ENCODE measurements around the gene ABHD18.
"Not testable (repeated sequence)": the region's sequence is repeated elsewhere in the genome, so short reads cannot be mapped to it uniquely, and the experiment has no call there.

The ABHD18 gene

DNA sequence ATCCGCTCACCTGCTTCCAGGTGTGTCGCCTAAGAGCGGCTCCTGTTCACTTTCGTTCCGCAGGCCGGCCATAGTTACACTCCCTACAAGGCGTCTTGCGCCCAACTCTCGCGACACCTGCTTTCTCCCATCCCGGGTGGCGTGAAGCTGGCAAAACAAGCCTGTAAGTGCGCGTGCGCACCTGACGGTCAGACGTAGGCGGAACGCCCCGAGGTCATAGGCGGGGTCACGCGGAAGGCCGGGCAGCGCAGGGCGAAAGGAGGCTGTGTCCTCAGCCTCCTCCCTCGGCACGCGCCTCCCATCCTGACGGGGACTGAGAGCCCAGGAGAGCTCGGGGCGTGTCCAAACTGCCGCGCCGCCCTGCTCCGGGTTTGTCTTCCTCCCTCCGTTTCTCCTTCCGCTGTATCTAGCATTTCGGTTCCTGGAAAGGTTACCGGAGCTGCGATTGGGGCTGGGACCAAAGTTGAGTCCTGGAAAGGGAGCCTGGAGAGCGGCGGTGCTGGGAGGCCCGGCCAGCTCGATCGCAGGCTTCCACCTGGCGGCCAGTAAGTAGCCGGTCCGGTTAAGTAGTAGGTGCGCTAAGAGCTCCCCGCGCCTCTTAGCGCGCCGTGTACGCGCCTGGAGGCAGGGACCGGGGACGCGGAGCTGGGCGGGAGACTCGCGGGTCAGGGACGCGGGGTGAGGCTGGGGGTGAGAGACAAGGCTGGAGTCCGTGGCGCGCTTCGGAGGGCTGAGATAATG lies at the start of gene ABHD18, which contains the start of gene MFSD8:
Gene ABHD18, plus strand, starts transcription at position 345 of the 741 bp plus-strand sequence. CDS start 17,550 bp downstream, outside the sequence.
Gene MFSD8, minus strand, starts transcription at position 112 of the 741 bp plus-strand sequence. Its CDS starts 40 bp downstream, at position 72.
- peak; percentile 52 to 97 (median 91) for DNase-seq

DNA sequence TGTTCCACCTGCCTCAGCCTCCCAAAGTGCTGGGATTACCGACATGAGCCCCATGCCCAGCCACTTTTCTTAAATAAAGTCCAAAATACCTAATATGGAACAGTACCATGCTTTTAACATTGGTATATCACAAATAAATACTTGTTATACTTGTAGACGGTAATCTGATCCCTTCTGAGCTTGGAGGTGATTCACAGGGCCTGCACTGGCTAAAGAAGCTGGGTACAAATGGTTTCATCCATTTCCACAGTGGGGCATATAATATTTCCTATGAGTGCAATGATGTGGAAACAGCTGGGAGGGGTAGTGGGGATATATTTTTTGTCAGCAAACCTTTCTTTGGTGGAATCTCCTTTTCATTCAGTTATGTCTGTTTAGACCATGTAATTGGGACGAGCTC lies 48.7 kb upstream of the ABHD18 start:
- no peak for DNase-seq

- DNase-seq, result no peak
These were observed 48.1 kb upstream of the ABHD18 start for GRCh38 chr4:127917151-127917550.

GRCh38 chr4:127920521-127920920 lies 44.7 kb upstream of the ABHD18 start:
- DNase-seq, result no peak

DNA sequence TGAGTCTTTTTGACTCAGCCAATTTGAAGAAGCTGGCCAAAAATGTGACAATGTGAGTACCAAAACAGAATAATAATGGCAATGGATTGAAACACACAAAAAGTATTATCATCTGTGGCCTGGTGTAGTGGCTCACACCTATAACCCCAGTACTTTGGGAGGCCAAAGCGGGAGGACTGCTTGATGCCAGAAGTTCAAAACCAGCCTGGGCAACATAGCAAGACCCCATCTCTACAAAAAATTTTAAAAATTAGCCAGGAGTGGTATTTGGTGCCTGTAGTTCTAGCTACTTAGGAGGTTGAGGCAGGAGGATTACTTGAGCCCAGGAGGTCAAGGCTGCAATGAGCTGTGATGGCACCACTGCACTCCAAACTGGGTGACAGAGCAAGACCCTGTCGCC lies 43.0 kb upstream of the ABHD18 start:
- DNase-seq, result no peak

DNA sequence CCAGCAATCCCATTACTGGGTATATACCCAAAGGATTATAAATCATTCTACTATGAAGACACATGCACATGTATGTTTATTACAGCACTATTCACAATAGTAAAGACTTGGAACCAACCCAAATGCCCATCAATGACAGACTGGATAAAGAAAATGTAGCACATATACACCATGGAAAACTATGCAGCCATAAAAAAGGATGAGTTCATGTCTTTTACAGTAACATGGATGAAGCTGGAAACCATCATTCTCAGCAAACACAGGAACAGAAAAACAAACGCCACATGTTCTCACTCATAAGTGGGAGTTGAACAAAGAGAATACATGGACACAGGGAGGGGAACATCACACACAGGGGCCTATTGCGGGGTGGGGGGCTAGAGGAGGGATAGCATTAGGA lies 39.5 kb upstream of the ABHD18 start:
- not testable (repeated sequence) for DNase-seq

- DNase-seq, result no peak
These were observed 35.0 kb upstream of the ABHD18 start for GRCh38 chr4:127930175-127930574.

GRCh38 chr4:127931836-127932235 lies 33.4 kb upstream of the ABHD18 start:
- not testable (repeated sequence) for DNase-seq

- no peak for DNase-seq
These were observed 28.2 kb upstream of the ABHD18 start for GRCh38 chr4:127936974-127937373.

GRCh38 chr4:127957105-127957504 lies 8.1 kb upstream of the ABHD18 start:
- DNase-seq, result no peak

- no peak for DNase-seq
These were observed 5.4 kb upstream of the ABHD18 start for GRCh38 chr4:127959794-127960193.

DNA sequence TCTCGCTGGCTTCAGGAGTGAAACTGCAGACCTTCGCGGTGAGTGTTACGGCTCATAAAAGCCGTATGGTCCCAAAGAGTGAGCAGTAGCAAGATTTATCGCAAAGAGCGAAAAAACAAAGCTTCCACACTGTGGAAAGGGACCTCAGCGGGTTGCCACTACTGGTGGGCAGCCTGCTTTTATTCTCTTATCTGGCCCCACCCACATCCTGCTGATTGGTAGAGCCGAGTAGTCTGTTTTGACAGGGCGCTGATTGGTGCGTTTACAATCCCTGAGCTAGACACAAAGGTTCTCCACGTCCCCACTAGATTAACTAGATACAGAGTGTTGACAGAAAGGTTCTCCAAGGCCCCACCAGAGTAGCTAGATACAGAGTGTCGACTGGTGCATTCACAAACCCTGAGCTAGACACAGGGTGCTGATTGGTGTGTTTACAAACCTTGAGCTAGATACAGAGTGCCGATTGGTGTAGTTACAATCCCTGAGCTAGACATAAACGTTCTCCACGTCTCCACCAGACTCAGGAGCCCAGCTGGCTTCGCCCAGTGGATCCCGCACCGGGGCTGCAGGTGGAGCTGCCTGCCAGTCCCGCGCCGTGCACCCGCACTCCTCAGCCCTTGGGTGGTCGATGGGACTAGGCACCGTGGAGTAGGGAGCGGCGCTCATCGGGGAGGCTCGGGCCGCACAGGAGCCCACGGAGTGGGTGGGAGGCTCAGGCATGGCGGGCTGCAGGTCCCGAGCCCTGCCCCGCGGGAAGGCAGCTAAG lies 1.4 kb upstream of the ABHD18 start:
- DNase-seq, result peak in 3 of 58 donors; percentile 2 to 9 (median 5)

GRCh38 chr4:127964426-127965061 lies 662 bp upstream of the ABHD18 start:
- DNase-seq, result peak in 17 of 58 donors; percentile 10 to 88 (median 51)

- DNase-seq, result peak in 56 of 58 donors; percentile 10 to 80 (median 44)
These were observed 583 bp downstream of the ABHD18 start for GRCh38 chr4:127965803-127966175.

DNA sequence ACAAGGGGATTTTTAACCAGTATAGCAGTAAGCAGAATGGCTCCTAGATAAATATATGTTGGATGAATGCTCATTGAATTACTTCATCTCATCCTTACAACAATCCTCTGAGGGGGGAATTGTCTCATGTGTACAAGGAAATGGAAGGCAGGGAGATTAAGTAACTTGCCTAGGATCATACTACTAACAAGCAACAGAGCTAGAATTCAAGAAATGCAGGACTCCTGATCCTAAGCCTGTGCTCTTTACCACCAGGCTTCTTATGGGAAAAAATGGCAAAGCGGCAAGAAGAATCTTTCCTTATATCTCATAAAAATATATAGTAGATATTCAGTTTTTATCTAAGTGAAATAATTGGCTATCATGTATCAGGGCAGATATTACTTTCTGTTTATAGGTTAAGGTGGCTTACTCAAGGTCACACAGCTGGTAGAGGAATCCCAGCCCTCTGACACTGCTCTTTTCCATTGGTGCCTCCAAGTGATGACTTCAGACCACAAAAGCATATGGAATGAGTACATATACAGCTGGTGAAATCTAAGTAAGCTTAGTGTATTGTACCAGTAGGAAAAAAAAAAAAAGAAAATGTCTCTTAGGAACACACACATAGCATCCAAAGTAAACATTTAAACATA lies 2.1 kb downstream of the ABHD18 start:
- DNase-seq, result no peak

GRCh38 chr4:127968586-127968985 lies 3.4 kb downstream of the ABHD18 start:
- DNase-seq, result no peak

GRCh38 chr4:127970925-127971324 lies 5.7 kb downstream of the ABHD18 start:
- DNase-seq, result not testable (repeated sequence)

- DNase-seq, result no peak
These were observed 10.0 kb downstream of the ABHD18 start for GRCh38 chr4:127975121-127975770.

DNA sequence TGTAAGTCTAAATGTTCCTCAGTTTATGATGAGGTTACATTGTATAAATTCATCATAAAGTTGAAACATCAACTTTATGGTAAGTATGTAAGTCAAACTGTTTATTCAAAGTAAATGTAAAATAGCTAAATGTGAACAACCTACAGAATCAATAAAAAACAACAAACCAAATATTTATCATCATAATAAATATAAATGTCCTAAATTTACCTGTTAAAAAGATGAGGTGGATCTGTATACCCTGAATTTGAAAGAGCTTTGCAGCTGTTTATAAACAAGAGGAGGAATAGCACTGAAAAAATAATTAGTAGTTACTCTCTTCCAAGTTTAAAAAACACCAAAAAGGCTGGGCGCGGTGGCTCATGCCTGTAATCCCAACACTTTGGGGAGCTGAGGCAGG lies 13.7 kb downstream of the ABHD18 start:
- no peak for DNase-seq

- DNase-seq, result no peak
These were observed 17.2 kb downstream of the ABHD18 start for GRCh38 chr4:127982445-127982844.

- DNase-seq, result no peak
These were observed 20.8 kb downstream of the ABHD18 start for GRCh38 chr4:127985989-127986388.

Measured in anterior cingulate cortex (tissue), 58 donors.